NCI-H524 (cell line): Measurements from ENCODE around the gene KHDRBS2.

Source experiments
- DNase-seq, 2 experiments: peaks; one replicate each; lab custom pipeline; 2025; lab: John Stamatoyannopoulos, UW

The KHDRBS2 gene

DNA sequence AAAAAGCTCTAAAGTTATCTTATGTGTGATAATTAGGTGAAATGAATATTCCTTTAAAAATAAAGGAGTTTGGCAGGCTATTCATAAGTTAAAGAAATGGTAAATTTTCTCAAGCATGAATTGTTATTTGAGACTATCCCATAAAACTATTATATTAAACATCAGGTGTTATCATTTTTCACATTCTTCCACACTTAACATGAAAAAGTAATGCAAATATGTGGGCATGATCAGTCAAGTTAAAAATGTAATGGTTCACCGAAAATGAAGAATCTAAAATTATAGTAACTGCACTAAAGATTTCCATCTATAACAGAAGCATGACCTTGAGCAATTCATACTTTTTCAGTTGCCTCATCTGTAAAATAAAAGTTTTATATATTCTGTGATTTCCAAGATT is 110.8 kb downstream of the KHDRBS2 start:
- DNase-seq = no peak

DNA sequence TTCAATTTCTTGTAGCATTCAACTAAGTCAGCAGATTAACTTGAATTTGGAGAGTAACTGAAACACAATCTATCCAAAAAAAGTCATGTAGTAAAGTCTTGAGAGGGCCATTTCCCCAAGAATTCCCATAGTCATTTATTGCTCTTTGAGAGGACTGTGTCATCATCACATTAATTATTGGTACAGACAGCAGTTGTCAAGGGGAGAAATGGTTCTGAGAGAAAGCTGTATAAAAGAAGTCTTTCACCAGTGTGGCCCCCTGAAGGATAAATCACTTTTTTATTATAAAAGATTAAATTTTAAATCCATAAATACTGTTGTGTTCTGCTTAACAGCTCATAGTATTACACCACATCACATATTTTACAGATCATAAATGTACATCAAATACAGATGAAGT is 111.5 kb downstream of the KHDRBS2 start:
- DNase-seq = no peak

GRCh38 chr6:62167736-62168135 is 118.3 kb downstream of the KHDRBS2 start:
- no peak for DNase-seq

GRCh38 chr6:62162858-62163257 is 123.2 kb downstream of the KHDRBS2 start:
- no peak for DNase-seq

DNA sequence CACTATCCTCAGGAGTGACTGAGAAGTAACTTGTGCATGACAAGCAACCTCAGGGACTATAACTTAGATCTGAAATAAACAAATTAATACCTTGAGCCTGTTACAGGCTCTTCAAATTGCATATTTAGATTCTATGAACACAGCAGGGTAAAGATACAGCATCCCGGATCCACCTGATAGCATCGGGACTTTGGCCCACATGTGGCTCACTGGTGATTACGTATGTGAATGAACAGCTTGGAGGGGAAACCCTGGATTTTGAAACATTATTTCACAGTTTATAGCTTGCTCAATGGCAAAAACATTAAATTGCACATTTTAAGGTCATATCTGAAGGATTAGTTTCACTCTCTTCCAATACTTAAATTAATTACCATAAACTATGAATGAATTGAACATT is 133.2 kb downstream of the KHDRBS2 start:
- no peak for DNase-seq

DNA sequence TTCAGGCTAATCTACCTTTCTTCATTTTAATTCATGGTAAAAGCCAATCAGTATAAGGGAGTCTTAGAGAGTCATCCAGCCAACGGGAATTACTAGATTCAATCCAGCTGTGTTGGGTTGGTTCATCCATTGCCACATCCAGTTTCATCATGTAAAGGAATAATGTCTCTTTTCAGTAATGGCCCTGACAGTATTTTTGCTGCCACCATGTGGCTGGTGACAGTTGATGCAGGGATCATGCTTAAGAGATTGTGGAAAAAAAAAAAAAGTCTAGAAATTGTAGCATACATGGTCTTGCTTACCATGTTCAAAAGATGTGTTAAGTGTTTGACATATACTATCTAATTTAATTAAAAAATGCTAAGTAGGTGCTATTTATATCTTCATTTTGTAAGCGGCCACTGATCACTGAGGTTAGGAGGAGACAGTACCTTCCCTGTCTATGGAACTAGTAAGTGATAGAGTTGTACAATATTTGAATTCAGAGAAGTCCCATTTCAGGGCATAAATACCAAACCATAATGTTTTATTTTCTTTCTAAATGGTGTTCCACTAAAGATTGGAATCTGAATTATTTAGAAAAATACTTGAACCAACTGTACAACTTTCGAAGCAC is 135.9 kb downstream of the KHDRBS2 start:
- peak; percentile 60 to 74 for DNase-seq

DNA sequence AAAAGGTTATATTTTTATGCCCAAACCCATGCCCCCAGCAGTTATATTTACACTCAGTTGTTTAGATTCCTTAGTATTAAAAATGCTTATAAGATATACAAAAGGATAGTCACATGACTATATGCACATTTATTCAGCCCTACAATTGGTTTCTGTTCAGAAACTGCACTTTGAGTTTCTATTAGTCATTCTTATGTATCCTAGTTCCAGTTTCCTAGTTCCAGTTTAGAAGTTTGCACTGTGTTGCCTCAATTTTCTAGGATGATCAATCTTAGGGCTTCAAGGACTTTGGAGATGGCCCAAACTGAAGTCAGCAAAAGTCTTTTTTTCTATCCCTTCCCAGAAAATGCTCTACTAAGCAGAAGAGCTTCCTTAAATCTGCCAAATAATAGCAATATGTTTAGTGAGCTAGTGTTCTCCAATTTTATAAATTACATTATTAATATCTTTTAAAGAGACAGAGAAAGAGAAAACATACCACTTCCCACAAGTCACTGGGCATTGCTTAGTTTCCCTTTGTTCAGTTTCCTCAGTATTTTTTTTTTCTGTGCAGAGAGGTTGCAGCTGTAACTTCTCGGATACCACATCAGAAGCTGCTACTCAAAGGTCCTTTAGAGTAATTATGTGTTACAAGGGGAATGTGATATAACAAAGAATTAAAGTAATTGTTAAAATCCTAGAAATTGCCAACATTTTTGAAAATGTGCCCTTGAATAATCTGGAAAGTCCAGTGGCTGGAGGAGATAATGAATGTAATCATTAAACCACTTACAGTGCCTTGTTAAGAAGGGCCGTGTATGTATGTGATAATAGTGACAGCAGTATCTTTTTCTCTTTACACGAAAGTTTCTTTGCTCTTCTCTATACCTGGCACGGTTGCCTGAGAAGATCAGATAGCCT is 138.8 kb downstream of the KHDRBS2 start:
- no peak for DNase-seq

GRCh38 chr6:62129127-62129526 is 156.9 kb downstream of the KHDRBS2 start:
- no peak for DNase-seq

DNA sequence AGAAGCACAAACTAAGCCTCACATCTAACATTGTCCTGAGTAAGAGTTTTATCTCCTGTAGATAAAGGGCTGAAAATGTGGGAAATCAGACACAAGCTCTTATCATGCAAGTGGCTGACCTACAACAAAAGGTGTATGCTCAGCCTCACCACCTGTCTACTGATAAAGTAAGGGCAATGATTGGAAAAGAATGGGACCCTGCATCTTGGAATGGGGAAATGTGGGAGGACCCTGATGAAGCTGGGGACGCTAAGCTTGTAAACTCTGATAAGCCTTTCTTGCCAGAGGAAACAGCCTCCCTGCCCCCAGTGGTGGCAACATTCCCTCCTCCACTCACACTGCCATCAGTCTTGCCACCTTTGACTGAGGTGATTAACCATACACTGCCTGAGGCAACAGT is 166.6 kb downstream of the KHDRBS2 start:
- DNase-seq = no peak

- DNase-seq = no peak
Measured at GRCh38 chr6:62103186-62103859, 182.7 kb downstream of the KHDRBS2 start.

GRCh38 chr6:62102387-62102786 is 183.6 kb downstream of the KHDRBS2 start:
- no peak for DNase-seq

GRCh38 chr6:62090442-62091229 is 195.4 kb downstream of the KHDRBS2 start:
- no peak for DNase-seq

DNA sequence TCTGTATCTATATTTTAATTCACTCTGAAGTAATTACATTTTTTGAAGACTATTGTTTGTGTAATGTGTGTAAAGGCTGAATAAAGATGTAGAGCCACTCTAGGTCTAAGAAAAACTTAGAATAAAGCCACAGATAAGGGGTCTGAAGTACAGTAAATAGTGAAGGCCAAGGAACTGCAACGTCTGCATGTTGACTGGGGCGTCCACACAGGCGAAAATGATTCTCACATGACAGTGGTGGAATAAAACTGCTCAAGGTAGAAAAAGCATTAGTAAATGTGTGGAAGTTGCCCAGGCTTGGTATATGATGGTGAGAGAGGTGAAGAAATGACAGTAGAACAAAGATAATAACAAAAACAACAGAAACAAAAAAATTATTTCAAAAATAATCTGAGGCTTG is 196.2 kb downstream of the KHDRBS2 start:
- no peak for DNase-seq

DNA sequence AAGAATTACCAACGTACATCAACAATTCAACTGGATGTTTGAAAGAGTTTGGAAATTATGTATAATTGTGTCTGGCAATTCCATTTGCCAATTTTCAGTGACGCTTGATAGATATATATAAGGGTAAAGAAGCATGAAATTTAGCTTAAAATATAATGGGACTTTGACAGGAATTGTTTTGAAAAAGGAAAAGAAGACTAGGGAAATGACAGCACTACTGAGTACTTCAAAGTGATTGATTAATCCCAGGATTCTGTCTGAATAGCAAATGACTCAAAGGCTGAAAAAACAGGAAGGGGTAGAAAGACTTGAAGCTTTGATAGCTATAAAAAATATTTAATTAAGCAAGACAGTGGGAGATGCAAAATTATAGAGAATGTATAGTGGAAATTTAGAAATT is 200.0 kb downstream of the KHDRBS2 start:
- DNase-seq = no peak

GRCh38 chr6:62075869-62076268 is 210.2 kb downstream of the KHDRBS2 start:
- DNase-seq = no peak

- no peak for DNase-seq
Measured at GRCh38 chr6:62059901-62060300, 226.1 kb downstream of the KHDRBS2 start.

DNA sequence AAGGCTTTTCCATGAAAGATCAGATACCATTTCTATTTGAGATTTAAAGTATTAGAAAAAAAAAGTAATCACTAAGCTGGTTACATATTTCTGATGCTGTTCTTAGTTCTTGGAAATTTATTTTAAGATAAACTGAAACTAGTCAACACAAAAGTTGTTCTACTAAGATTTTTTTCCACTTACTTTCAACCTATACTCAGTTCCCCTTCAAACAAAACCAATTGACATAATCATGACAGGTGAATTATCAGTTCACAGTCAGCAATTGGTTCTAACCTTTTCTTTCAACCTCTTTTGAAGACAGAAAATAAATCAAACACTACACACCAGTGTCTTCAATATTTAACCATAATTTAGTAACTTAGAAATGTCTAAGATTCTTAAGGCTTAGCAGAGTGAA is 228.7 kb downstream of the KHDRBS2 start:
- no peak for DNase-seq

DNA sequence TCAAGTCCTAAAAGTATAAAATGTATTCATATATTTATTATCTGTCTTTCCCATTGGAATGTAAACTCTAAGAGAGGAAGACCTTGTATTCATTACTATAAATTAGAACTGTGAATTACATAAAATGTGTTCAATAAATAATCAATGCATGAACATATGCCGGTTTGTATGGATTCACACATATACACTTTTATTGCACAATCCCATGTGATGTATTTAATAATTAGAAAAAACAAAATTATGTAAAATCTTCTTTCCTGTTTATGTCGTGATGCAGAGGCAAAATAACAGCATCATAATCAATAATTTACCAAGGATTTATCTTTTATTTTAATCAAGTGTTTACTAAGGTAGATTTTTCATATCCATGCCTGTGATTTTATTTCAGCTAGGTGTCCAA is 240.5 kb downstream of the KHDRBS2 start:
- DNase-seq = no peak

DNA sequence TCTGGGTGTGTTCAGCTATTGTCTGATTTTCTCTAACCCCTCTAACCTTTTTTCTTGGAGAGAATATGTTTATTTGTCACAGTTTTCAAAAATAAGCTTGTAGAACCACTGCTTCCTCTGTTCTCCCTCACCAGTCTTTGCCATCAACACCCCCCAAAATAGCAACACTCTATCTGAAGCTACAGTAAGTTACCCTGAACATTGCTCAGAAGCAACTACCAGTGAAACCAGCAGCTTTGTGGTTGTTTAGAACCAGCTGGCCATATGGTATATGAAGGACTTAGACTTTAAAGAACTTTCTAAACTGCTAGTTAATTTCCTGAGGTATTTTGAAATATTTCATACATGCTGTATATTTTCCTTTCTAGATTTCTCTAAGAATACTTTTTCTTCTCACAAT is 242.9 kb downstream of the KHDRBS2 start:
- no peak for DNase-seq

GRCh38 chr6:62042429-62042828 is 243.6 kb downstream of the KHDRBS2 start:
- DNase-seq = no peak

DNA sequence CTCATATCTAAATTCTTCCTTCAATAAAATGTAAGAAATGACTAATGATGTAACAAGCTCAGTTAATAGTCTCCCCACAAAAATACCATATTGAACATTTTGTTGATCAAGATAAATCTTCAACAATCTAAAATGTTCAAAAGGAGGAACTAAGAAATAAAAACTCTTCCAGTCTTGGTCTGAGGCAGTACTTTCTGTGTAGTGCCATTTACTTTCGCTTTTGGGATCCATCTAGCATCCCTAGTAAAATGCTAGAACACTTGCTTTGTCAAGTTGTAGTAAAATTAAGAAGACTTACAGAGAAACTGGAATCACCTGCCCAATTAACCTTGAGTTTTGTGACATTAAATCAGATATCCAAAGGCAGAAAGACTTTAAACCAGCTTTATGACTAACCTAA is 246.4 kb downstream of the KHDRBS2 start:
- no peak for DNase-seq

DNA sequence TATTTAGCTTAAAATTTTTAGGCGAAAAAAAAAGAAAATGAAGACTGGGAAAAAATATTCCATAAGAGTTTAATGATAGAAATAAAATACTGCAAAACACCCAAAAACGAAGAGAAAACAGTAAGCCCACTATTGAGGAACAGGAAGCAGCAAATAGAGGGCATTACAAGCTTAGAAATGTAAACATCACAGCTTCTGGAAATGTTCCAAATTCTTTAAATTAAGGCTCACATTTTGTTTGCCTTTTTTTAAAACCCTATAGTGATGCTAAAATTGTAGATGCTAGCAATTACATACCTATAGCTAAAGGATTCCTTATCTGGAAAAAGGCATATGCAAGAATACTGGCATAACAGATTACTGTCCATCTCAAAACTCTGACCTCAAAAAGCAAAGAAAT is 248.6 kb downstream of the KHDRBS2 start:
- DNase-seq = no peak
